HG03196 (cell line): ENCODE measurements around the gene PSMA6.

ENCODE experiments used
- ATAC-seq: cut with Tn5 transposase; IDR thresholded peaks from one replicate; pipeline ENCODE4 v1.9.1; 2021; ENCODE audit not compliant: unreplicated experiment

PSMA6 gene

DNA sequence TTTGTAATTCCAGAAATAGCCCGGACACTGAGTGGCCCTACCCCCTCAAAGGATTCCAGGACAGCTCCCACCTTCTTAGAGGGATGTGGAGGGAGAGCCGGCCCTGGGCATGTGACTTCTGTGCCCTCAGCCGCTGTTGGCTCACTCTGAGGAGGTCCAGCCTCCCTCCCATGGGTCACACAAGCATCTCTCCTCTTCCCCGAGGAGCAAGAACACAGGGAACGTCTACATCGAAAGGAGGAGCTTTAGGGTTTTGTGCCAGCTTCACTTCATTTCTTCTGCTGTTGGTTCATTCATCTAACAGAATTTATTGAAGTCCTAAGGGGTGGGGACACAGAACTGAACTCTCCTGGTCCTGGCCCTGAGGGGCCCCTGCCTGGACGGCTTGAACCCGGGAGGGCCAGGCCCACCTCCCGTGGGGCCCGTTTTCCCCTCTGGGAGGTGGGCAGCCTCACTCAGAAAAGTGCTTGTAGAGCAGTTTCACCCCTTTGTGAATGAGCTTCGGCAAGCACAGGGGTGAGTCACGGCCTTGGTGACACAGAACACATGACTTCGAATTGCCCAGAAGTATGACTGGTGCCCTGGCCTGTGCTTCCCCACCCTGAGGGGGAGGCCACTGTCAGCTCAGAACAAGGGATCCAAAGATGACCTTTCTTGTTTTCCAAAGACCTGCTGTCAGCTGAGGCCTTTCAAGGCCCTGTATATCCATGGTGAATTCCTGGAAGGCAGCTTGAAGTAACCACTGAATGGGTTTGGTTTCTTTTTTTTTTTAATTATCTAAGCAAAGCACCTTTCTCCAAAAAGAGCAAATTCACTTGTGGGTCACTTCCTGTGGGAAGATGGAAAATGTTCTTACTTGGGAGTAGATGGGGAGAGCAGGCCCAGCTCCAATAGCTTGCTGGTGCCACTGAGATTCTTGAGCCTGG, 73.2 kb downstream of the PSMA6 start:
- peak; percentile 46 for ATAC-seq

DNA sequence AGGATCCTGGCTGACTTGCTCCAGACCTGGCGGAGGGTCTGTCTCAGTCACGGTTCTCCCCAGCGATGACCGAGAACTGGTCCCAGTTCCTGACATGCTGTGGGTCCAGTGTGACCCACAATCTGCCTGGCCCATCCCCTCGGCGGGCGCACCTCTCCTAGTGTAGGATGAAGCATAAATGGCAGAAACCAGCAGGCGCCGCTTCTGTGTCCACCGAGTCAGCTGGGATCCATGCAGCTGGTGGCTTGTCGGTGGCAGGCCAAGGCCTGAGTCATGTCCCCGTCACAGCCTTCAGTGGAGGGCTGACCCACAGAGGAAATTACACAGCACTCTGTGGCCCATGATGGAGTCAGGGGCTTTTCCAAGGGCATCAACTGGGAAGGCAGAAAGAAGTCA, 73.9 kb downstream of the PSMA6 start:
- ATAC-seq = no peak

DNA sequence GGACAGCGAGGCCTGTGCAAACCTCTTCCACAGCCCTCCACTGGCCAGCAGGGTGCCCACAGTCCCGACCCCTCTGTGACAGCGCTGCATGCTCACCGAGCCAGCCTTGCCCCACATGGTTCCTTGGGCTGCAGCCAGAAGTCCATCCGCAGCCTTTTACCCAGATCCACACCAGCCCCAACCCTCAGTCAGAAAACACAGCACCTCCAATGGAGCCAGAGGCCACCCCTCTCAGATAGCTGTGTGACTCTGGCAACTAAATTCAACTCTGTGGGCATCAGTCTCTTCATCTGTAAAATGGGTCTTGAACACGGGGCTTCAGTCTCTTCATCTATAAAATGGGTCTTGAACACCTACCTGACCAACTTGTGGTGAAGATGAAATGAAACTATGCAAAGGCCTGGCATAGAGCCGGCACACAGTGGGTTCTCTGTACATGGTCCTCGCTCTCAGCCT, 74.4 kb downstream of the PSMA6 start:
- no peak for ATAC-seq

DNA sequence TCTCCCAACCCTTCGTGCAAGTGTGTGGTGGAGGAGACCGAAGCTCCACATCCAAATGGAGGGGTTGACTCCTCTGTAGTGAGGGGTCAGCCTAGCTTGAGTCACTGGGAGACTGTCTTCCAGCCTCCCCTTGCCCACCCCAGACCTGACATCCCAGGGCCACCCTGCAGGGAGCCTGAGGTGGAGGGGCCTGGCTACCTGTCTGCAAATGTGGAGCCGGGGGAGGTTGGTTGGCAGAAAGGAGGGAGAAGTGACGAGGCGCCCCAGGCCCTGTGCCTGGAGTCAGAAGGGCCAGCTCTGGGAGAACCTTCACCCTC, 74.8 kb downstream of the PSMA6 start:
- ATAC-seq = no peak
